HK-2 (cell line): Measurements from ENCODE around the gene TMEM51.
"Not testable (repeated sequence)": the region's sequence is repeated elsewhere in the genome, so short reads cannot be mapped to it uniquely, and the experiment has no call there.

Experiments
- DNase-seq: peaks from one replicate; pipeline ENCODE4 v3.0.0-alpha.2; 2018; ENCODE audit not compliant: unreplicated experiment

TMEM51 gene

GRCh38 chr1:15154480-15155036 lies 1.0 kb downstream of the TMEM51 start:
- peak; percentile 59 for DNase-seq

GRCh38 chr1:15155191-15155590 lies 1.6 kb downstream of the TMEM51 start:
- no peak for DNase-seq

DNA sequence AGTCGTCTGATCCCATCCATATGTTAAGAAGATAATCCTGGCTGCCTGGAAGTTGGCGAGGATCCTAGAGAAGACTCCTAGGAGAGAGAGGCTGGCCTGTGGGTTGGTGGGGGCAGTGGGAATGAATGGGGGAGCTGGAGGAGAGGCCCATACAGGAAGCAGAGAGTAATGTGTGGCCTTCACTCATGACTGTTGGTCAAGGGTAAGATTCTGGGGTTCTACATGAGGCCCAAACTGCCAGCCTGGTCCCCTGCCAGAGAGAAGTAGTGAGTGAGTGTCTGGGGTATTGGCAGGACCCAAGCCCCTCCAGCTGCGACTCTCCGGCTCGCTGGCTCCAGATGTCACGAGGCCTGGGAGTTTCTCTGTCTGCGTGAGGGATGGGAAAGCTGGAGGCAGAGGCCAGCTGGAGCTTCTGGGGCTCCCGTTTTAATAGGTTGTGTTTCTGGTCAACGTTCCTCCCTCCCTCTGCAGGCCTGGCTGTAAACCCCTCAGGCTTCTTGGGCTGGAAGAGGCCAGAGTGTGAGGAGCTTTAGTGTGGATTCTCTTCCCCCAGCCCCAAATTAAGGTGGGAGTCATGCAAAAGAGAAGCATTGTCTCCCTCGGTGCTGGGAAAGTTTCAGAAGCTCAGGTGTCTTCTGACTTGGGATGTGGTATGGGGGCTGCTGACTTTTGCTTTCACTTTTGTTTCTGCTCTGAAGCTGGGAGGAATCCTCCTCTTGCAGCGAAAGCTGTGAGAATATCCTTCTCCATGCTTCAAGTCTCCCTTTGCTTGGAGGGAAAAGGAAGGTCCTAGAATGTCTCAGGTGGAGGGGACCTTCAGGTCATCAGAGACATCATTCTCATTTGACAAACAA lies 2.6 kb downstream of the TMEM51 start:
- no peak for DNase-seq

DNA sequence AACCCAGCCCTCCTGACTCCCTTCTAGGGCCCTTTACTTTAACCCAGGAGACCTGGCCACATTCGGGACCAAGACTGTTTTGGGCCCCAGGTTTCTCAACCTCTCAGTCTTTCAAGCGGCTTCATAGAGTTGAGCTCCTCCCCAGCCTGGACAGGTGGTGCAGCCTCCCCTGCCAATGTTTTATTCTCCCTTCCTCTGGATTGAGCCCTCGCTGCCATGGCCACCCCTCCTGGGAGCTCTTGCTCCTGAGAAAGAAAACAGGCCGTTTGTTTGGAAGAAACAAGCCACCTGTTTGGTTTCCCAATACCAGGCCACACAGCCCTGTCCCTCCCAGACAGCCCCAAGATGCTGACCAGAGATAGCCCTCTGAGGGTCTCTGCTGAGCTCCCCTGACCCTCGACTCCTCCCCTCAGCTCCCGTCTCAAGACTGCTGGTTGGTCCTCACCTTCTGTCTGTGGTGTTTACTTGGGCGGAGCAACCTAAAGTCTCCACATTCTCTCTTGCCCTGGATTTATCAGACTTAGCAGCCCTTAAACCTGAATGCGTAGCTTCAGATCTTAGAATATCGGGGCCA lies 3.3 kb downstream of the TMEM51 start:
- no peak for DNase-seq

DNA sequence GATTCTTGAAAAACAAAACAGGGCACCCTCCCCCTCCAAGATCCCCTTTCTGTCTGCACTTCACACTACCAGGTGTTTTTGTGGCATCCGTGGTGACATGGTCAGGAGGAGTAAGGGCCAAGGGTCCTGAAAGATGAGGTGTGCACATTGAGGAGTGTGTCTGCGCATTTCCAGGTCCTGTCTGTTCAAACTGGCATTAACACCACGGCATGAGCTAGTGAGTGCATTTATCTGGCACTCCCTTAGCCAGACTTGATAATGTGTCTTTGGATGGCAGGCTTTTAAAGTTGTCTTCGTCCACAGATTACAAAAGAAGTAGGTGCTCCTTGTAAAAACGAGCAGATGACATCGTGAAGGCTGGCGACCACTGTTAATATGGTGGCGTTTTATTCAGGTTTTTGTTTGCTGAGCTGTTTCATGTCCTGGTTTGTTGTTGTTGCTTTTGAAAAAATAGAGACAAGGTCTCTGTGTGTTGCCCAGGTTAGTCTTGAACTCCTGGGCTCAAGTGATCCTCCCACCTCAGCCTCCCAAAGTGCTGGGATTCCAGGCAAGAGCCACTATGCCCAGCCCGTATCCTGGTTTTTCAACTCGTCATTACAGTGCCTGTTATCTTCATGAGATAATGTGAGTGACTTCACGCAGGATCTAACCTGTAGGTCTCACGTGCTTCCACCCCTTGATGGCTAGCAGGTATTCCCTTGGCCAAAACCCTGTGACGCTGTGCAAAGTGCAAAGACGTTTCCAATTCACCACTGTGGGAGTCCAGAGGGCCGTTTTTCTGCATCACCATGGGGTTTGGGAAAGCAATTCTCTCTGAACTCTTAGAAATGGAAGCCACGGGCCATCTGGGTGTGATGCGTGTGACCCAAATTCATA lies 4.2 kb downstream of the TMEM51 start:
- DNase-seq, result no peak

DNA sequence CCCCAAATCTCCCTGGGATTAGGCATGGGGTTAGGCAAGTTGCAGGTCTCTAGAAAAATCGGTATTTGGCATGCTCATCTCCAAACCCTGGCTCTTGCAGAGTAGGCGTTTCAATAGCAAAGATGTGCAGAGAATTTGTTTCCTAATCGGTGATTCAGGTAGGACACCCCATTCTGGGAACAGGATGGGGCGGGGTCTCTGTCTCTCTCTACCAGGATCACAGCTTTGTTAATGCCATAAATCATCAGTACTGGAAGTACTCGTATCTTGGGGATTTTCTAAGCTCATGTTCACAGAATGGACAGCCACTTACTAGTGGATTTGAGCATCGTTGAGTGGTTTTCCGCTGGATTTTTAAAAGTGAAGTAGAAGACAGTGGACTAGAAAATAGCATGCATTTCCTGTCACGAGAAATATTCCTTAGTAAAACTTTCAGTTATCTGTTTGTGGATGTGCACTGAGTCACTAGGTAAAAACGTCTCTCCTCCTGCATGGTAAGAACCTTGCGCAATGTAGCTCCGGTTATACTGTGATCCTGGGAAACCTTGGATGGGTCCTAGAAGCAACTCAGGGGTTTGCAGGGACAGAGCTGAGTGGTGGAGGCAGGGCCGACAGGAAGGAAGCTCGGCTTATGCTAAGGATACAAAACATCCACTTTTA lies 5.1 kb downstream of the TMEM51 start:
- peak; percentile 49 for DNase-seq

GRCh38 chr1:15159166-15159555 lies 5.6 kb downstream of the TMEM51 start:
- DNase-seq, result no peak

DNA sequence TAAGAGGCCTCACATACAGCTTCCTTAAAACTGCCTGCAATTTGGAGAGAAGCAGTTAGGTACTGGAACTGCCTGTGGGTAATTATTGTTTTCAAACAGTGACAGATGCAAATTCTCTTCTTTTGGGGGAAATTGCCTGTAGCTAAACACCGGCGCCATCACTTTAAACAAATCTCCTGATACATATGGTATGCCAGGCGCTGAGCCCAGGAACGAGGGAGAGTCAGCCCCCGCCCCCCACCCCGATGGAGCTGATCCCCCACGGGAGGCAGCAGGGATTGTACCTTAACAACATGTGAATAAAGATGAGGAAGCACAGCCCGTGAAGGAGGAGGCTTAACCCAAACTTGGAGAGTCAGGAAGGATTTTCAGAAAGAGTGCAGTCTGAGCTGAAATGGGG lies 7.1 kb downstream of the TMEM51 start:
- no peak for DNase-seq

DNA sequence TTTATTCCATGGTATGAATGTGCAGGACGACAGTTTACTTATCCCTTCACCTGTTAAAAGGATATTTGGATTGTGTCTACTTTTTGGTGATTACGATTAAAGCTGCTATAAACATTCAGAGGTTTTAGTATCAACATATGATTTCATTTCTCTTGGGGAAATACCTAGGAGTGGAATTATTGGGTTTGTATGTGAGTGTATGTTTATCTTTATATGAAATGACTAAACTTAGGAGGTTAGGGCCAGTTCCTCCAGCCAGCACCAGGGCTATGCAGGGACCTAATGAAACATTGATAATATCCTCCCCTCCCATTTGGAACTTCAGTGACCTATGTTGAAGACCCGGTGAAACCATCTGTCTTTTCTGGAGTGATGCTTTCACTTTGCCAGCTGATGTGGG lies 13.8 kb downstream of the TMEM51 start:
- no peak for DNase-seq

DNA sequence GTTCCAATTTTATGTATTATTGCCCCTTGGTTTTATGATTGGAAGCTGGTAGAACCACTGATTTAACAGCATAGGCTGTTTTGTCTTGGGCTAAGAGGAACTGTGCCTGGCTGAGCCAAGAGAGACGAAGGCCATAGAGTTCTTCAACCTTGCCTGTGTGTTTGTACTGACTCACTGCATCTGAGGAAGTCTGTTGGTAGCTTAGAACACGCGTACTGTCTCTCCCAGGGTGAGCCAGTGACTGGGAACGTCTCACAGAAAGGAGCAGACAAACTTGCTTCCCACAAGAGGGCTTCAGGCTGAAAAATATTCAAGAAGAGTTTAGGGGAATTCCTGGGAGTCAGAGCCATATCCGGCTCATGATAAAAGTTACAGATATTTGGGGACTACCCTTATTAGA lies 14.9 kb downstream of the TMEM51 start:
- peak; percentile 79 for DNase-seq

GRCh38 chr1:15170071-15170470 lies 16.5 kb downstream of the TMEM51 start:
- DNase-seq, result no peak

- no peak for DNase-seq
These were observed 17.8 kb downstream of the TMEM51 start for GRCh38 chr1:15171271-15171908.

DNA sequence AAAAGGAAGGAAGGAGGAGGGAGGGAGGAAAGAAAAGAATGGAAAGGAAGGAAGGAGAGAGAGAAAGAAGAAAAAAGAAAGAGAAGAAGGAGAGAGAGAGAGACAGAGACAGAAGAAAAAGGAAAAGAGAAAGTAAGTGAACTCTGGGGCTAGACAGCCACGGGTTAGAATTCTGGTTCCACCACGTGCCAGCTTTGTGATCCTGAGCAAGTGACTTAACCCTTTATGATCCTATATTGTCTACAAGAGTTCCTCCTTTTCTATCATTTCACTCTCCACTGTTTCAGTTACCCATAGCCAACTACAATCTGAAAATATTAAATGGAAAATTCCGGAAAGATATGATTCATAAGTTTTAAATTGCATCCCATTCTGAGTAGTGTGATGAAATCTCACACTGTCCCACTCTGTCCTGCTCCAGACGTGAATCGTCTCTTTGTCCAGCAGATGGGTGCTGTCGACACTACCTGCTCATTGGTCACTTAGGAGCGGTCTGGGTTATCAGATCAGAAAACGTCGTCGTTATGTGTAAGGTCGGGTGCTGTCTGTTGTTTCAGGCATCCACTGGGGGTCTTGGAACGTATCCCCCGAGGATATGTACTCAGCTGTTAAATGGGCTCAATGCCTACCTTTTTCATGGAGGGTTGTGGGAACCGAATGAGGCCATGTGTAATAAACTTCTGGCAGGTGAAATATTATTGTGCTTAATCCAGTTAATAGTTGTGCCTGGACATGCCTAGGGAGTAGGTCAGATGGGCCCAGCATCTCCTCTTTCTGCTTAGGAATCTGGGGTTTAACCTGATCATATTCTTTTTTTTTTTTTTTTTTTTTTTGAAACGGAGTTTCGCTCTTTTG lies 19.1 kb downstream of the TMEM51 start:
- DNase-seq, result no peak

- DNase-seq, result no peak
These were observed 20.5 kb downstream of the TMEM51 start for GRCh38 chr1:15173863-15174614.

DNA sequence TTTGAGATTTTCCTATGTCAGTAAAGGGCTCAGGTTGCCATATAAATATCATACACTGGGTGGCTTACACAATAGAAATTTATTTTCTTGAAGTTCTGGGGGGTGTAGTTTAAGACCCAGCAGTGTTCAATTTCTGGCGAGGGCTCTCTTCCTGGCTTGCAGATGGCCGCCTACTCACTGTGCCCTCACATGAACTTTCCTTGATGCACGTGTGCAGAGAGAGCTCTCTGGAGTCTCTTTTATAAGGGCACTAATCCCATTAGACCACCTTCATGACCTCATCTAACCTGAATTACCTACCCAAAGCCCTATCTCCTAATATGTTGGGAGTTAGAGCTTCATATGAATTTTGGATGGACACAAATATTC lies 21.1 kb downstream of the TMEM51 start:
- DNase-seq, result no peak

DNA sequence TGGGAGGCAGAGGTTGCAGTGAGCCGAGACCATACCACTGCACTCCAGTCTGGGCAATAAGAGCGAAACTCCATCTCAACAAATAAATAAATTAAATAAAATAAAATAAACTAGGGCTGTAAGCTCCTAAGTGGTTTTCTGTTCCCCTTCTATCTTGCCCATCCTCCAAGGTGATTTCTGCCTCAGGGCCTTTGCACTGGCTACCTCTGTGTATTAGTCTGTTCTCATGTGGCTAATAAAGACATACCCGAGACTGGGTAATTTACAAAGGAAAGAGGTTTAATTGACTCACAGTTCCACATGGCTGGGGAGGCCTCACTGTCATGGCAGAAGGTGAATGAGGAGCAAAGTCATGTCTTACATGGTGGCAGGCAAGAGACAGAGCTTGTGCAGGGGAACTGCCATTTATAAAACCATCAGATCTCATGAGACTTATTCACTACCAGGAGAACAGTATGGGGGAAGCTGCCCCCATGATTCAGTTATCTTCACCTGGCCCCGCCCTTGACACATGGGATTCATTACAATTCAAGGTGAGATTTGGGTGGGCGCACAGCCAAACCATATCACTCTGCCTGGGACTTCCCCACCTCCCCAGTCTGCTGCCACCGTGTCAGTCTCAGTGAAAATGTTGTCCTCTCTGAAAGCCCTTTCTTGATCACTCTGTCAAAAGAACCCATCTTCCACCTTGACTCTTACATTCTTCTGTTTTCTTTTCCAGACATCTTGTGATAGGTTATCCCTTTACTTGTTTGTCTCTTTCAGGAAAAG lies 22.0 kb downstream of the TMEM51 start:
- not testable (repeated sequence) for DNase-seq

- no peak for DNase-seq
These were observed 22.6 kb downstream of the TMEM51 start for GRCh38 chr1:15176120-15176519.

GRCh38 chr1:15176898-15177665 lies 23.5 kb downstream of the TMEM51 start:
- DNase-seq, result no peak
